Fibroblast of skin of left quadriceps (primary cell): ENCODE results near the gene SHROOM2.
"Not testable (repeated sequence)": the region's sequence is repeated elsewhere in the genome, so short reads cannot be mapped to it uniquely, and the experiment has no call there.

Source experiments
- DNase-seq, 2 experiments: peaks; one replicate each; pipeline ENCODE4 v3.0.0-alpha.2; 2013; ENCODE audit warnings: low read depth in 2 of 2

SHROOM2 gene

DNA sequence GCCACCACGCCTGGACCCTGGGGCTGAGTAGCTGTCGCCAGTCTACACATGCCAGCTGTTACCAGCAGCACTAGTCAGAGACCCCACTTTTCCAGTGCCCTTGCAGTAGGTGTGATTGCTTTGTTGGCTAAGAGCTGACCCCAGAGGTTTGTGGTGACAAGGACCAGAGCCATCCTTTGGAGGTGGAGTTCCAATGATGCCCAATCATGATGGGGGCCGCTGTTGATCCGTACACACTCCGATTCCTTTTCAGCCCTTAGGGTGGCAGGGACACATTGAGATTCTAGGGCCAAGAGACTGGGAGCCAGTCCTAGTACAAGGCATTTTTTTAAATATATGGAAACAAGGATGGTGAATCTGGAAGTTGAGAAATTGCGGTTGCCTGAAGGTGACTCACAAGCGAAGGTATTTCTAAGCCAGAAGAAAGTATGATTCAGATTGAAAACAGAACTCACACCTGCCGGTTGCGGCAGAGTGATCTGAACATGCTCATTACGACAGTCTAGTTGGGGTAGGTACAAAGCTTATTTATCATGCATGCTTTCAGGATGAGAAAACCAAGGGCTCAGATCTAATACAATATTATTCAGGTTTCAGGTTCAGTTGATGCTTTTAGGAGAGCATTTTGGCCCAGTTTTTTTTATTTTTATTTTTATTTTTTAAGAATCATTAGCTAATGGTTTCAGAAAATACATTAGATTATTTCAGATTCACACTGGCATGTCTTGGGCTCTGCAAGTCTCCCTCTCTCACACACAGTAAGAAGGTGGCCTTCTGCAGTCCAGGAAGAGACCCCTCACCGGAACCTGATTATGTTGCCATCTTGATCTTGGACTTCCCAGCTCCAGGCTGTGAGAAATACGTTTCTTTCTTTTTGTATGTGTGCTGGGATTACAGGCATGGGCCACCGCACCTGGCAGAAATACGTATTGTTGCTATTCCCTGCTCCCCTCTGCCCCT is 43.4 kb downstream of the SHROOM2 start:
- DNase-seq: no peak

DNA sequence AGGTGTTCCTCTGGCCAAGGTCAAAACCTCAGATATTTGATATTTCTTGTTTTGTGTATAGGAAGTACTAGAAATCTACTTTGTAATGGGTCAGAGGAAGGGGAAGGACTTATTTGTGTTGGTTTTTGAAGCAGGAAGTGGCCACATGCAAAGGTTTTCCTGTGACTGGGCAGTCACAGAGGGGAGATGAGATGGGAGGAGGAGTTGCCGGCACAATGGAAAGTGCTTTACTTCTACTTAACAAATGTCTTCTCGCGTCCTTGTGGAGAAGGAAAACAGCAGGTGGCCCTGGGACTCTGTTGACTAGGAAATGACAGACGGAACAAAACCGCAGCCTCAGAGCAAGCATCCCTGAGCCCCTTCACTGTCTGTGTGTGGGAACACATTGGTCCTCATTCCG is 46.6 kb downstream of the SHROOM2 start:
- DNase-seq: no peak

DNA sequence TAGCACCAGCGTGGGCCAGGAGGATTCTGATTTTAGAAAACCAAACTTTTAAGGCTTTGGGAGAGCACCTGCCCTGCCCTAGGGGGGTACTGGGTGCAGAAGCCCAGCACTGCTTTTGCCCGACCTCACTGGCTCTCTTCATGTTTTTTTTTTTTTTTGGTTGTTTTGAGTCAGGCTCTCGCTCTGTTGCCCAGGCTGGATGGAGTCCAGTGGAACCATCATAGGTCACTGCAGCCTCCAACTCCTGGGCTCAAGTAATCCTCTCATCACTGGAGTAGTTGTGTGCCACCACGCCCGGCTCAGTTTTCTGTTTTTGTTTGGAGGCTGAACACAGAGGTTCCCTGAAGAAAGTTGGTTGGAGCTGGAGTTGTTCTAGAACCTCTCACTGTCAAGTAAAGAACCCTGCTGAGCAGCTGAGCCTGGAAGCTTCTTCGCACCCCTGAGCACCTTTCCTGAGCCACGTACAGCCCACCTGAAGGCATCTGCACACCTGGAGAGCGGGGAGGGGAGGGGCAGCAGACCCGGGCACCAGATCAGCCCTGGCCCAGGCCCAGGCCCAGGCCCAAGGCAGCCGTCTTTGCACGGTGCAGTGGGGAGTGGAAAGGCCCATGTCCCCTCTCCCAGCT is 49.5 kb downstream of the SHROOM2 start:
- no peak for DNase-seq

DNA sequence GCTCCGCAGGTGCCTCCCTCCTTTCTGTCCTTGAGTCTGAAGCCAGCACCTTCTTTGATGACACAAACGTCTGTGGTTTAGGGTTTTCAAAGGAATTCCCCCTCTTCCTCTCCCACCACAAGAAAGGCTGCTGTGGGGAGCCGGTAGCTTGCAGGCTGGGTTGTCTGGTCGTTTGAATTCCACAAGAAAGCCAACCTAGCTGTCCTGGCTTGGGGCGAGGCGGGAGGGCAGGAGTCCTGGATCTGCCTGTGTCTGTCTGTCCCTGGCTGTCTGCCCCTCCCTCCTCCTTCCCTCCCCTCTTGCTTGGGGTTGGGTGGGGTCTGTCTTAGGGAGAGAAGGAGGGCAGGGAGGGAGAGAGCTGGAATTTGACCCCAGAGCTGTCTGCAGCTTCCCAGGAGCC is 56.3 kb downstream of the SHROOM2 start:
- DNase-seq: no peak

DNA sequence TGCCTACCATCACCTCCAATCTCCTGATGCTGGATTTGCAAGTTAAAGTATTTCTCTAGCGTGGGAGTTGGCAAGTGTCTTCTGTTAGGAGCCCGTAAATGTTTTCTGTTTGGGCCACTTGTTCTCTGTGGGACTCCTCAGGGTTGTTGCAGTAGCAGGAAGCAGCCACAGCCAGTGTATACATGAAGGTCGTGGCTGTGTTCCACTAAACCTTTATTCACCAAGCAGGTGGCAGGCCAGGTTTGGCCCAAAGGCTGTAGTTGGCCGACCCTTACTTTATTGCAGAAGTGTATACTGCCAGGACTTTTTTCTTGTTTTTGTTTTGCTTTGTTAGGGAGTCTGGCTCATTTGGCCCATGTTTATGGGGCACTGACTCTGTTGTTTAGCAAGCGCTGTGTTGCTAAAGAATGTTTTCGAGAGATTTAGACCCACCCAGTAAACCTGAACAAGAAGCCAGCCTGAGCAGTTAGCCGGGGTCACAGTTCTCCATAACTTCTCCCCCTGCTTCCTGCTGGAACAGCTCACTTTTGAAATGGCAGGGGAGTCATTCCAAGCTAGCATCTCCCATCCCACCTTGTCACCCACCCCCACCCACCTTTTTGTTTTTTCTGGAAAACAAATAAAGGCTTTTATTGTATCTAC is 58.8 kb downstream of the SHROOM2 start:
- DNase-seq: no peak

DNA sequence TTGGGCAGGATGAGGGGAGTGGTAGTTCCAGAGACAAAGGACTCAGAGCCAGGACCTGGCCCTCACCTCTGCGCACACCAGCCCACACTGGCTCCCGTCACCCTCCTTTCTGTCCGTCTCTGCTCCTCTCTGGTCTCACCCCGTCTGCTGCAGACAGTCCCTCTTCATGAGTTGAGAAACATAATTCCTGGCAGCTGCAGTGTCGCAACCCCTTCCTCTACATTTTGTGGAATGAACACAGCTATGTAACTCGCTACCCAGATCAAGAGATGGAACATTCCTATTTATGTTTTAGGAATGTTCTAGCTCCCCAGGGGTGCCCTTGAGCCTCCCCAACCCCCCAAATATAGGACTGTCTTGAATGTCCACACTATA is 59.3 kb downstream of the SHROOM2 start:
- DNase-seq: peak; percentile 59 to 64

DNA sequence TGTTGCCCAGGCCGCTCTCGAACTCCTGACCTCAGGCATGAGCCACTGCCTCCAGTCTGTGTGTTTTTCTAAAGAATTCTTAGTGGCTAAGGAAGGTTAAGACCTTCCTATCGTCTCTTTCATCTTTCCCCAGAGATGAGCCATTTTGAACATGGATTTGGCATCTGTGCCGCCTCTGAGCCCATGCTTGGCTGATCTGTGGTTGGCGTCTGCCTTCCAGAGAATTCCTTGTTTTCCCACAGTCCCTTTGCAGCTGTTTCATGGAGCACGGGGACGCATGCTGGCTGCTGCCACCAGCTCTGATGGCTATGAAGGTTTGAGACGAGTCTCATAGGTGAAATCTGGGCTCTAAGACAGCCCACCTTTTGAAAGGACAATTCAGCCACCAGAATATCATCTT is 60.4 kb downstream of the SHROOM2 start:
- no peak for DNase-seq

DNA sequence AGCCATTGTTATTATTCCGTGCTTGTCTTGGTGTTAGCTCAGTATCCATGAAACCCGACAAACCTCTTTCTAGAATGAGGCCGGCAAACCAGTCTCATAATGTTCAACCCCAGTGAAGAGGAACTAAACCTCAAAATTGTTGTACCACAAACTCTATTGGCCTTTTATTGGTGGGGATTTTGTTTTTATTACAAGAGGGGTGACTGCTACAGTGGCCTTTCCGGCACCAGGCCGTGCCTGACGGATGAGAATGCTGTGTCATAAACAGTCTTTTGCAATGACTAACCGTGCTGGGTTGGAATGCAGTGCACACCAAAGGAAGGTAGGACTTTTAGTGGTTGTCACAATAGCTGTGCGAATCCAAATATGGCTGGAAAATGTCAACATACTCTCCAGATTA is 60.8 kb downstream of the SHROOM2 start:
- DNase-seq: no peak

DNA sequence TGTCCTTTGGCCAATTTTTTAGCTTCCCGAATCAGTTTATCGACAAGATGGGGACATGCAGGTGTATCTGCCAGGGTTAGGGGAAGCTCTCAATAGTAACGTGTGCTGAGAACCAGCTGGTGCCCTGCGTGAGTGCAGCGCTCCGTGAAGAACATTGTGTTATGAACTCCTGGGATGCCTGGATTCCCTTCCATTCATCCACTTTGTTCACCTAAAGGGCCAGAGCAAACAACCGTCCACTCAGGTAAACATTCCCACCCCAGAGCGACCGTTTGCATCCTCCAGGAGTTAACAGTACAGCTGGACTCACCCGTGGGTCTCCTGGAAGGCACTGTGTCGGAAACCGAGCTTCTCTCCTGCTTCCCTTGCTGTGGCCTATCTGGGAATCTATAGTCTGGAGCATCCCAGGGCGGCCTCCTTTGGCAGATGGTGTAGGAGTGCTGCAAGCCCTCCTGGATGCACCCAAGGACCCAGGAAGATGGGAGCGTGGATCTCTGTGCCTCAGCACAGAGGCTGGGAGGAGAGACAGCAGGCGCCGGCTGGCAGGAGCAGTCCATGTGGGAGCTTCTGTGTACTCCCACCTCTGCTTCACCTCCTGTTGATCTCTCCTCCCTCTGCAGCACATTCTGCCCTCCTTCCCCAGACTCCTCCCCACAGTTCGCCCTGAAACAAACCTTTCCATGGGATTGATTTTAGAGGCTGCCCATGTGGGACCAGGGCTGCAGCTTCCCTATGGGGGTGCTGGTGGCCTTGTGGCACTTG is 62.7 kb downstream of the SHROOM2 start:
- DNase-seq: no peak

DNA sequence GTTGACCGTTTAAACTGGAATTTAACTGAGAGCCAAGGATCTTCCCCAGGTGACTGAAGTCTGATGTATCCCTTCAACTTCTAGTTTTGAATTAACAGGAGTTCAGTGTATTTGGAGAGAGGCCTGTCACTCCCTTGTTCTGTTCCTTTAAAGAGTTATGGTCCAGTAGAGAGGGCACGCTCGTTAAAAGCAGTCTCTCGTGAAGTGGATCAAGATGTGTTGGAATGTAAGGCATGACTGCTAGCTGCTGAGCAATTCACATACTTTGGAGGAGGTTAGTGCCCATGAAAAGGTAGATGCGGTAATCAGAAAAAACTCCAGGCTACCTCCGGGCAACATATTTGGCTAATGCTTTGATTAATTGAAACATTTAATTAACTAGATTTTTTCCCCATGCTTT is 65.7 kb downstream of the SHROOM2 start:
- DNase-seq: no peak

DNA sequence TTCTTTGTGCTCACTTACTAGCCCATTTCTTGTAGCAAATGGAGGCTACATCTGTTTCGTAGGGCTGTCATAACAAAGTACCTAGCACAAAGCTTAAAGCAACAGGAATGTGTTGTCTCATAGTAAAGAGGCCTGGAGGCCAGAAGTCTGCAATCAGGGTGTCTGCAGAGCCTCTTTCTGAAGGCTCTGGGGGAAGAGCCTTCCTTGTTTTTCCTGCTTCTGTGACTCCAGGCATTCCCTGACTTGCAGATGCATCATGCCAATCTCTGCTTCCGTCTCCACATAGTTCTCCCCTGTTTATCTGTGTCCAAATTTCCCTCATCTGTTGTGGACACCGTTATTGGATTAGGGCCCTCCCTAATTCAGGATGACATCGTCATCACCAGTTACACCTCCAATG is 67.1 kb downstream of the SHROOM2 start:
- DNase-seq: no peak

DNA sequence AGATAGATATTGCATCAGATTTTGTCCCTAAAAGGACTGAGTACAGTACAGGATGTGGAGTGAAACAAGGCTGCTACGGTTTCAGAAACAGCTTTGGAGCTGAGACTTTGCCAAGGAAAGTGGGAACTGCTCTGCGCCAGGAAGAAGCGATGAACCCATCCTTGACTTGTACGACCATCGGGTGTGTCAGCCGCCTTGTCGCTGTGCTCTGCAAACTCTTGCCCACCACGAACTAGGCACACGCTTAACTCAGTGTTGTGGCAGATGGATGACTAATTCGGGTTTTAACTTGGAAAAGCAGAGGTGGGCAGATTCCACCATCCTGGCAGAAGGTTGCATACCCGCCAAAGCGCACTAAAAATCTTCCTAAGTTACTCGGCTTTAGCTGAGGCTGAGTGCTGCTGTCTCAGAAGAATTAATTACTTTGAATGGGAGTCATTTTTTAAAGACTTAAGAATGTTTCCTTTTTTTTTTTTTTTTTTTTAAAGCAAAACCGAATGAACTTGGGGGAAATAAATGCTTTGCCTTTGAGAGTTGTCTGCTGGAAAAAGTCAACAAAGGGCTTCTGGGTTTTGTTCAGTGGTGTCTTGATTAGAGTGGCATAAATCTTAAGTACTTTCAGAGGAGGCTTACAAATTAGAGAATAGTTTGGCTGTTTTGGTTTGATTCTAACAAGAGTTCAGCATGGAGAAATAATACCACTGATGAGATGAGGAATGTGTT is 69.5 kb downstream of the SHROOM2 start:
- no peak for DNase-seq

DNA sequence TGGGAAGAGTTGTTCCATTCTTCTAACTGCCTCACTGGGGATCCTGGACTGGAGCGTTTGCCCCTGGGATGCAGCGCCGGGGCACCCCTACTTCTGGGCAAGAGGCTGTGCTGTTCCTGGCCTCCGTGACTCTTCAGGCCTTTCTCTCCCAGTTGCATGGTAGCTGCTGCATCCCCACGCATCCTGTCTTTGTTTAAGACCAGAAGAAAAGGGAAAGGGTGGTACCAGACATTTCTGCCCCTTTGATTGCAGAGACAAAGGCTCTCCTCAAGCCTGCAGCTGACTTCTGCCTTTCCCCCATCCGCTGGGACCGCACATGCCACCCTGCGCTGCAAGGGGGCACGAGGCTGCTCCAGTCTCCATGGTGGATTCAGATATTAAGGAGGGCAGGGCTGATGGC is 70.4 kb downstream of the SHROOM2 start:
- no peak for DNase-seq

DNA sequence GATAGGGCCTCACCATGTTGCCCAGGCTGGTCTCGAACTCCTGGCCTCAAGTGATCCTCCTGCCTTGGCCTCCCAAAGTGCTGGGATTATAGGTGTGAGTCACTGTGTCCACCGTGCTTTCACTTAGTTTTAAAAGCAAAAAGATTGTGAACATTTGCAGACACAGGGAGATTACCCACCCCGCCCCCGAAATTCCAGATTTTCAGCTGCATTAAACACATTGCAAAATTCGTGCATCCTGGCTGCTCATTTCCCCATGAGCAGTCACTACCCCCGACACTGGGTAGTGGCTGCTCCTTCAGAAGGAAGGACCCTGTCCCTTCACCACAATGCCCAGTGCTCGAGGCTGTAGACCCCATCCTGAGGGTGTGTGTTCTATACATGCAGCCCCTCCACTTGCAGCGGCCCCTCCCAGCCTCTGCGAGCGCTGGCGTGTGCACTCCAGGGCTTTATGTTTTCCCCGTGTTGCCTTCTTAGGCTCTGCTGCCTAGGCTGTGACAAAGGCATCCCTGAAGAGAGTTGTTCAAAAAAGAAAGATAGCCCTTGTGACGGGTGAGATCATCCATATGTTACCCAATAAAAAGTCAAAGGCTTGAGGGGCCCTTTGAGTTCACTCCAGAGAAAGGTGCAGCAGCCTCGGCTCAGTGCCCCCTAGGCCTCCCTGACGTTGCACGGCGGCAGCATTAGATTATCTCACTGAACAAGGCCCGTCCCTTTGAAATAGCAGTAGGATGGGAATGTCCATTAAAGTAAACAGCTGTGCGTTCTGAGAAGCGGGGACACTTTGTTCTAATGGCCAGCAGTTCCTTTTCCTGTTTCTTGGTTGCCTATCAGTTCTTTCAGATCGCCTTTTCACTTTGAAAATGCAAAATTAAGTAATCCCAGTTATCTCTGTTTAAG is 71.6 kb downstream of the SHROOM2 start:
- DNase-seq: no peak

DNA sequence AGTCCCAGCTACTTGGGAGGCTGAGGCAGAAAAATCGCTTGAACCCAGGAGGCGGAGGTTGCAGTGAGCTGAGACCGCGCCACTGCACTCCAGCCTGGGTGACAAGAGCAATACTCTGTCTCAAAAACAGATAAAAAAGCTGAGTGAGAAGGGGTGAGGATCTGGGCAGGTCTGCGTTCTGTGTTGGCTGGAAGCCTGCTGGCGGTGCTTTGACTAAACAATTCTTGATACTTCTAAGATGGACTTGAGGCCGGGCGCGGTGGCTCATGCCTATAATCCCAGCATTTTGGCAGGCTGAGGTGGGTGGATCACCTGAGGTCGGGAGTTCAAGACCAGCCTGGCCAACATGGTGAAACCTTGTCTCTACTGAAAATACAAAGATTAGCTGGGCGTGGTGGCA is 72.5 kb downstream of the SHROOM2 start:
- not testable (repeated sequence) for DNase-seq

DNA sequence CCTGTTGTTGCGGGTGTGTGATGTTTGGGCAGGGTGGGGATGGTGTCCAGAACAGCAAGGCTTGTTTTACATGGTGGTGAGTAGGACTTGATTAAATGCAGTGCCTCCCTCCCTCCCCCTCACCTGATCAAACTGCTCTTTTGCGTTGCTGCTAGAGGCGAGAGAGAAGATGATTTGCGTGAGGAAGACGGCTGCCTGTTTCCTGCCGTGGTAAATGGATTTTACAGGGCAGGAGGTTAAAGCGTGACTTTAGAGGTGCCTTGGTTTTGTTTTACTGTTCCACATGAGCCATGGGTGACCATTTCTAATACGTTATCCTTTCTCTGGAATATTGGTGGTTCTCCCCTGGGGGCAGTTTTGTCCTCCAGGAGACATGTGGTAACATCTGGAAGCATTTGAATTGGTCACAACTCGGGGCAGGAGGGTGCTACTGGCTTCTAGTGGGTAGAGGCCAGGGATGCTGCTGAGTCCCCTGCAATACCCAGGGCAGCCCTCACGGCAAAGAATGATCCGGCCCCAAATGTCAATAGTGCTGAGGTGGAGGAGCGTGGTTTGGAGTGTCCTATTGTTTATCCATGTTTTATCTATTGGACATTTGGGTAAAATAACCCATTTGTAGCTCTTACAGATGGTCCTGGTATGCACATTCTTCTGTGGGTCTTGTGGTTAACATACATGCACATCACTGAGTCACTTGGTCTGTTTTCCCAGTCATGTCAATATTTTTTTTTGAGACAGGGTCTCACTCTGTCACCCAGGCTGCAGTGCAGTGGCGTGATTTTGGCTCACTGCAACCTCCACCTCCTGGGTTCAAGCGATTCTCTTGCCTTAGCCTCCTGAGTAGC is 73.7 kb downstream of the SHROOM2 start:
- no peak for DNase-seq

DNA sequence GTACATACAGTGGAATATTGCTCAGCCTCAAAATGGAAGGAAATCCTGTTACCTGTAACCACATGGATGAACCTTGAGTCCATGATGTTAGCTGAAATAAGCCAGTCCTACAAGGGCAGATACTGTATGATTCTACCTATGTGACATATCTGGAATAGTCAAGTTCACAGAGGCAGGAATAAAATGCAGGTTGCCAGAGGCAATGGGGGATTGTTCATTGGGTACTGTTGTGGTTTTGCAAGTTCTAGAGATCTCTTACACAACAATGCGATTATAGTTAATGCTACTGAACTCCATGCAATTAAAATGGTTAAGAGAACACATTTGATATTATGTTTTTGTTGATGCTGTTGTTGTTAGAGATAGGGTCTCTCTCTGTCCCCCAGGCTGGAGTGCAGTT is 74.6 kb downstream of the SHROOM2 start:
- no peak for DNase-seq

DNA sequence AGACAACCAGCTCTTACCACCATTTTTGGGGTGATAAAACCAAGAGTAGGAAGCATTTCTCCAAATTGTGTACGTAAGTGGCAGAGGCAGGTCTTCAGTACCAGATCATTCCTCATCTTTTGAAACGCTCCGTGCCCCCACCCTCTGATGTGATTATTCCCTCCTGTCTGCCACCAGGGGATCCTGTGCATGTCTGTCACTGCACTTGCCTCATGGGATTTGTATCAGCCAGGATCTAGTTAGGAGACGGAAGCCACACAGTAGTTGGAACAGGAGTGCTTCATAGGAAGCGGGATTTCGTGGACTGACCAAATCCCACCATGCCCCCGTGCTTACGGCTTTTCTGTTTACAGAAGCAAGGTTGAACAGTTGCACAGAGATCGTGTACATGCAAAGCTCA is 75.5 kb downstream of the SHROOM2 start:
- no peak for DNase-seq

DNA sequence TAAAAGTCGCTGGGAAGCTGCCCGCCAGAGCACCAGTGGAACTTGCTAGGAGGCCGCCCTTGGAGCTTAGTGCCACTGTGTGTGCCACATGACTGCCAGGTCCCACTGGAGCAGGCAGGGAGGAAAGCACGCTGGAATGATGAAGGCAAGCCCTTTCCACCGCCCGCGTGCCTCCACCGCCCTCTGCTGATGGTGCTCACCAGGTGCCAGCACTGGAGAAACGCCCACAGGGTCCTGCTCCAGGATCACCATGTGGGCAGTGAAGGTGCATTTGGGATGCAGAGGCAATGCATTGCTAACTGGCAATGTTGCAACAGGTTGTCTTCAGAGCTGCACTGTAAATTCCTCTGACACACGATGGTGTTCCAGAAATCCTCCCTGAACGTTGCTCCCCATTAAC is 76.3 kb downstream of the SHROOM2 start:
- no peak for DNase-seq
